HEK293 (cell line): ENCODE results near the gene GABBR2.

Source experiments
- TCF7L2 ChIP-seq: IDR thresholded peaks from 2 replicates; pipeline ENCODE4 v1.6.1; 2011; ENCODE audit warnings: low read depth, mild to moderate bottlenecking, inconsistent platforms, low read length, moderate library complexity, borderline replicate concordance
- ZBTB1 ChIP-seq: fragments of 450-650 bp; formaldehyde crosslinking; IDR thresholded peaks from 2 replicates; pipeline ENCODE4 v1.5.1; 2016; ENCODE audit warnings: missing biosample characterization, missing genetic modification characterization
- ZBTB21 ChIP-seq: fragments of 450-650 bp; formaldehyde crosslinking; IDR thresholded peaks from 2 replicates; pipeline ENCODE4 v1.5.1; 2017; ENCODE audit warnings: missing biosample characterization, missing genetic modification characterization
- ZBTB8A ChIP-seq: fragments of 450-650 bp; formaldehyde crosslinking; IDR thresholded peaks from 2 replicates; pipeline ENCODE4 v1.5.1; 2016; ENCODE audit warnings: missing biosample characterization, missing genetic modification characterization
- ZFP3 ChIP-seq: fragments of 450-650 bp; formaldehyde crosslinking; IDR thresholded peaks from 2 replicates; pipeline ENCODE4 v1.5.1; 2016; ENCODE audit warnings: low read depth, missing biosample characterization, missing genetic modification characterization
- ZFP37 ChIP-seq: fragments of 450-650 bp; formaldehyde crosslinking; IDR thresholded peaks from 2 replicates; pipeline ENCODE4 v1.5.1; 2016; ENCODE audit warnings: missing biosample characterization, missing genetic modification characterization
- ZNF670 ChIP-seq: fragments of 450-650 bp; formaldehyde crosslinking; IDR thresholded peaks from 2 replicates; pipeline ENCODE4 v1.5.1; 2016; ENCODE audit warnings: missing biosample characterization, missing genetic modification characterization, low read depth
- ZNF776 ChIP-seq: fragments of 450-650 bp; formaldehyde crosslinking; IDR thresholded peaks from 2 replicates; pipeline ENCODE4 v1.5.0; 2017; ENCODE audit warnings: missing biosample characterization, missing genetic modification characterization, borderline replicate concordance
- TF ChIP-seq, protein P1 (sequence below): fragments of 450-650 bp; formaldehyde crosslinking; IDR thresholded peaks from 2 replicates; pipeline ENCODE4 v1.5.1; 2016; ENCODE audit warnings: missing biosample characterization, missing genetic modification characterization
- TF ChIP-seq, protein P2 (sequence below): fragments of 450-650 bp; formaldehyde crosslinking; IDR thresholded peaks from 2 replicates; pipeline ENCODE4 v1.5.1; 2016; ENCODE audit warnings: missing biosample characterization, missing genetic modification characterization
- TF ChIP-seq, protein P3 (sequence below): fragments of 450-650 bp; formaldehyde crosslinking; IDR thresholded peaks from 2 replicates; pipeline ENCODE4 v1.5.1; 2016; ENCODE audit warnings: missing biosample characterization, missing genetic modification characterization
- TF ChIP-seq, protein P4 (sequence below): fragments of 450-650 bp; formaldehyde crosslinking; IDR thresholded peaks from 2 replicates; pipeline ENCODE4 v1.5.1; 2016; ENCODE audit warnings: missing biosample characterization, missing genetic modification characterization
- TF ChIP-seq, protein P5 (sequence below): fragments of 450-650 bp; IDR thresholded peaks from 2 replicates; pipeline ENCODE4 v1.5.1; 2018; ENCODE audit warnings: missing biosample characterization, missing genetic modification characterization

DNA sequence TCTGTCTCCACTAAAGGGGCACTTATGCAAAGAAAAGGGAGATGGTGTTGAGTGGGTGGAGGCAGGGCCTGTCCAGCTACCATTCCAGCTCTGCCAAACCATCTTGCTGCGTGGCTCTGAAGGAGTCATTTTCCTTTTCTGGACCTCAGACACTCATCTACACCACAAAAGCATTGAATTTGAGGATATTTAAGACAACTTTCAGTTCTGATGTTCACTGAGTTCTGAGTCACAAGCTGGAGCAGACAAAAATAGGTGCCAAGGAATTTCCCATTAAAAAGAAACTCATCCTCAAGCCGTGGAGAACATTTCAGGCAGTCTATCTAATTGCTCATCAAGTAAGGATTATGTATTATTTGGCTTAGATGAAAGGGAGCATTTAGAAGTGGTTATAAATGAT, 258.2 kb downstream of the GABBR2 start:
- no peak for TF ChIP-seq ZFP3
- no peak for TF ChIP-seq ZBTB1 (tag by site-specific recombination)
- TF ChIP-seq, protein P1, sequence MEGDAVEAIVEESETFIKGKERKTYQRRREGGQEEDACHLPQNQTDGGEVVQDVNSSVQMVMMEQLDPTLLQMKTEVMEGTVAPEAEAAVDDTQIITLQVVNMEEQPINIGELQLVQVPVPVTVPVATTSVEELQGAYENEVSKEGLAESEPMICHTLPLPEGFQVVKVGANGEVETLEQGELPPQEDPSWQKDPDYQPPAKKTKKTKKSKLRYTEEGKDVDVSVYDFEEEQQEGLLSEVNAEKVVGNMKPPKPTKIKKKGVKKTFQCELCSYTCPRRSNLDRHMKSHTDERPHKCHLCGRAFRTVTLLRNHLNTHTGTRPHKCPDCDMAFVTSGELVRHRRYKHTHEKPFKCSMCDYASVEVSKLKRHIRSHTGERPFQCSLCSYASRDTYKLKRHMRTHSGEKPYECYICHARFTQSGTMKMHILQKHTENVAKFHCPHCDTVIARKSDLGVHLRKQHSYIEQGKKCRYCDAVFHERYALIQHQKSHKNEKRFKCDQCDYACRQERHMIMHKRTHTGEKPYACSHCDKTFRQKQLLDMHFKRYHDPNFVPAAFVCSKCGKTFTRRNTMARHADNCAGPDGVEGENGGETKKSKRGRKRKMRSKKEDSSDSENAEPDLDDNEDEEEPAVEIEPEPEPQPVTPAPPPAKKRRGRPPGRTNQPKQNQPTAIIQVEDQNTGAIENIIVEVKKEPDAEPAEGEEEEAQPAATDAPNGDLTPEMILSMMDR (tag by site-specific recombination): no peak
- TF ChIP-seq, protein P2, sequence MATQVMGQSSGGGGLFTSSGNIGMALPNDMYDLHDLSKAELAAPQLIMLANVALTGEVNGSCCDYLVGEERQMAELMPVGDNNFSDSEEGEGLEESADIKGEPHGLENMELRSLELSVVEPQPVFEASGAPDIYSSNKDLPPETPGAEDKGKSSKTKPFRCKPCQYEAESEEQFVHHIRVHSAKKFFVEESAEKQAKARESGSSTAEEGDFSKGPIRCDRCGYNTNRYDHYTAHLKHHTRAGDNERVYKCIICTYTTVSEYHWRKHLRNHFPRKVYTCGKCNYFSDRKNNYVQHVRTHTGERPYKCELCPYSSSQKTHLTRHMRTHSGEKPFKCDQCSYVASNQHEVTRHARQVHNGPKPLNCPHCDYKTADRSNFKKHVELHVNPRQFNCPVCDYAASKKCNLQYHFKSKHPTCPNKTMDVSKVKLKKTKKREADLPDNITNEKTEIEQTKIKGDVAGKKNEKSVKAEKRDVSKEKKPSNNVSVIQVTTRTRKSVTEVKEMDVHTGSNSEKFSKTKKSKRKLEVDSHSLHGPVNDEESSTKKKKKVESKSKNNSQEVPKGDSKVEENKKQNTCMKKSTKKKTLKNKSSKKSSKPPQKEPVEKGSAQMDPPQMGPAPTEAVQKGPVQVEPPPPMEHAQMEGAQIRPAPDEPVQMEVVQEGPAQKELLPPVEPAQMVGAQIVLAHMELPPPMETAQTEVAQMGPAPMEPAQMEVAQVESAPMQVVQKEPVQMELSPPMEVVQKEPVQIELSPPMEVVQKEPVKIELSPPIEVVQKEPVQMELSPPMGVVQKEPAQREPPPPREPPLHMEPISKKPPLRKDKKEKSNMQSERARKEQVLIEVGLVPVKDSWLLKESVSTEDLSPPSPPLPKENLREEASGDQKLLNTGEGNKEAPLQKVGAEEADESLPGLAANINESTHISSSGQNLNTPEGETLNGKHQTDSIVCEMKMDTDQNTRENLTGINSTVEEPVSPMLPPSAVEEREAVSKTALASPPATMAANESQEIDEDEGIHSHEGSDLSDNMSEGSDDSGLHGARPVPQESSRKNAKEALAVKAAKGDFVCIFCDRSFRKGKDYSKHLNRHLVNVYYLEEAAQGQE (tag by site-specific recombination): no peak
- TF ChIP-seq ZNF776 (tag by site-specific recombination): no peak
- TF ChIP-seq, protein P3, sequence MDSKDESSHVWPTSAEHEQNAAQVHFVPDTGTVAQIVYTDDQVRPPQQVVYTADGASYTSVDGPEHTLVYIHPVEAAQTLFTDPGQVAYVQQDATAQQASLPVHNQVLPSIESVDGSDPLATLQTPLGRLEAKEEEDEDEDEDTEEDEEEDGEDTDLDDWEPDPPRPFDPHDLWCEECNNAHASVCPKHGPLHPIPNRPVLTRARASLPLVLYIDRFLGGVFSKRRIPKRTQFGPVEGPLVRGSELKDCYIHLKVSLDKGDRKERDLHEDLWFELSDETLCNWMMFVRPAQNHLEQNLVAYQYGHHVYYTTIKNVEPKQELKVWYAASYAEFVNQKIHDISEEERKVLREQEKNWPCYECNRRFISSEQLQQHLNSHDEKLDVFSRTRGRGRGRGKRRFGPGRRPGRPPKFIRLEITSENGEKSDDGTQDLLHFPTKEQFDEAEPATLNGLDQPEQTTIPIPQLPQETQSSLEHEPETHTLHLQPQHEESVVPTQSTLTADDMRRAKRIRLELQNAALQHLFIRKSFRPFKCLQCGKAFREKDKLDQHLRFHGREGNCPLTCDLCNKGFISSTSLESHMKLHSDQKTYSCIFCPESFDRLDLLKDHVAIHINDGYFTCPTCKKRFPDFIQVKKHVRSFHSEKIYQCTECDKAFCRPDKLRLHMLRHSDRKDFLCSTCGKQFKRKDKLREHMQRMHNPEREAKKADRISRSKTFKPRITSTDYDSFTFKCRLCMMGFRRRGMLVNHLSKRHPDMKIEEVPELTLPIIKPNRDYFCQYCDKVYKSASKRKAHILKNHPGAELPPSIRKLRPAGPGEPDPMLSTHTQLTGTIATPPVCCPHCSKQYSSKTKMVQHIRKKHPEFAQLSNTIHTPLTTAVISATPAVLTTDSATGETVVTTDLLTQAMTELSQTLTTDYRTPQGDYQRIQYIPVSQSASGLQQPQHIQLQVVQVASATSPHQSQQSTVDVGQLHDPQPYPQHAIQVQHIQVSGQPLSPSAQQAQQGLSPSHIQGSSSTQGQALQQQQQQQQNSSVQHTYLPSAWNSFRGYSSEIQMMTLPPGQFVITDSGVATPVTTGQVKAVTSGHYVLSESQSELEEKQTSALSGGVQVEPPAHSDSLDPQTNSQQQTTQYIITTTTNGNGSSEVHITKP: no peak
- TF ChIP-seq, protein P4, sequence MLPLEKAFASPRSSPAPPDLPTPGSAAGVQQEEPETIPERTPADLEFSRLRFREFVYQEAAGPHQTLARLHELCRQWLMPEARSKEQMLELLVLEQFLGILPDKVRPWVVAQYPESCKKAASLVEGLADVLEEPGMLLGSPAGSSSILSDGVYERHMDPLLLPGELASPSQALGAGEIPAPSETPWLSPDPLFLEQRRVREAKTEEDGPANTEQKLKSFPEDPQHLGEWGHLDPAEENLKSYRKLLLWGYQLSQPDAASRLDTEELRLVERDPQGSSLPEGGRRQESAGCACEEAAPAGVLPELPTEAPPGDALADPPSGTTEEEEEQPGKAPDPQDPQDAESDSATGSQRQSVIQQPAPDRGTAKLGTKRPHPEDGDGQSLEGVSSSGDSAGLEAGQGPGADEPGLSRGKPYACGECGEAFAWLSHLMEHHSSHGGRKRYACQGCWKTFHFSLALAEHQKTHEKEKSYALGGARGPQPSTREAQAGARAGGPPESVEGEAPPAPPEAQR (tag by site-specific recombination): no peak
- TF ChIP-seq ZFP37 (tag by site-specific recombination): no peak
- no peak for TF ChIP-seq ZBTB21 (tag by site-specific recombination)
- TF ChIP-seq ZNF670 (tag by site-specific recombination): no peak
- TF ChIP-seq, protein P5, sequence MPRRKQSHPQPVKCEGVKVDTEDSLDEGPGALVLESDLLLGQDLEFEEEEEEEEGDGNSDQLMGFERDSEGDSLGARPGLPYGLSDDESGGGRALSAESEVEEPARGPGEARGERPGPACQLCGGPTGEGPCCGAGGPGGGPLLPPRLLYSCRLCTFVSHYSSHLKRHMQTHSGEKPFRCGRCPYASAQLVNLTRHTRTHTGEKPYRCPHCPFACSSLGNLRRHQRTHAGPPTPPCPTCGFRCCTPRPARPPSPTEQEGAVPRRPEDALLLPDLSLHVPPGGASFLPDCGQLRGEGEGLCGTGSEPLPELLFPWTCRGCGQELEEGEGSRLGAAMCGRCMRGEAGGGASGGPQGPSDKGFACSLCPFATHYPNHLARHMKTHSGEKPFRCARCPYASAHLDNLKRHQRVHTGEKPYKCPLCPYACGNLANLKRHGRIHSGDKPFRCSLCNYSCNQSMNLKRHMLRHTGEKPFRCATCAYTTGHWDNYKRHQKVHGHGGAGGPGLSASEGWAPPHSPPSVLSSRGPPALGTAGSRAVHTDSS (tag by site-specific recombination): no peak
- TF ChIP-seq ZBTB8A: no peak
- no peak for TF ChIP-seq TCF7L2
